Measurements from ENCODE around the gene DYNC2I2. TPM values are rescaled to one million over a fixed set of nuclear protein-coding genes. Genes with fewer than 3 reads are reported as not detected.

Gene DYNC2I2
- total and polyA plus RNA-seq, 10 of the 15 experiments (the other 5 are each of a cell fraction or from before 2014, with no cell fraction given), result 0.89 to 118 (median 47.9) TPM

- intact Hi-C loops (cut with micrococcal nuclease; ENCODE audit: unreplicated experiment) (no loop called here), in situ Hi-C loops (cut with MboI) (no loop called here)
- Histone ChIP-seq H3K4me2 (ENCODE audit: control insufficient read depth, insufficient read depth) (no peak overlapping the region), H3K27me3 (replicated peaks in 1 of 2; ENCODE audit: control insufficient read depth in 2 of 2, insufficient read depth in 2 of 2, low read length in 1 of 2) (no peaks in the 10 kb centered on the region), H3K9ac (ENCODE audit: control insufficient read depth, insufficient read depth, low read length) (no peak overlapping the region), H3K79me2 (ENCODE audit: control insufficient read depth, insufficient read depth, low read length) (no peaks in the 10 kb centered on the region), H2AFZ (ENCODE audit: control insufficient read depth, low read depth, low read length) (no peak overlapping the region), H3K27ac (ENCODE audit: control insufficient read depth, insufficient read depth) (no peak overlapping the region), H3K9me3 (replicated peaks; ENCODE audit: control insufficient read depth, insufficient read depth, low read length) (no peaks in the 10 kb centered on the region), H3K4me3 (no peak overlapping the region), H4K20me1 (ENCODE audit: control insufficient read depth, insufficient read depth) (no peaks in the 10 kb centered on the region), H3K36me3 (ENCODE audit: control insufficient read depth in 2 of 2, insufficient read depth in 2 of 2, low read length in 1 of 2) (no peaks in the 10 kb centered on the region), H3K4me1 (ENCODE audit: control insufficient read depth, insufficient read depth, low read length) (peaks cover 3% of the 10 kb centered on the region; the same call in 1 of the 2 replicates)
- no peak for TF ChIP-seq STAT1 (conservative IDR thresholded peaks at IDR 0.05)
- no peak for TF ChIP-seq ZNF24 (IDR thresholded peaks at IDR 0.05)
- TF ChIP-seq ATF3 (IDR thresholded peaks at IDR 0.05; ENCODE audit: borderline replicate concordance, extremely low read depth, low read depth, low read length), result no peak
- no peak for TF ChIP-seq KAT2A (conservative IDR thresholded peaks at IDR 0.05; ENCODE audit: control insufficient read depth, low read depth, low read length)
- no peak for TF ChIP-seq BHLHE40 (IDR thresholded peaks at IDR 0.05; ENCODE audit: borderline replicate concordance in 1 of 2, low read depth in 2 of 2, low read length in 1 of 2)
- no peak for TF ChIP-seq RELB (IDR thresholded peaks at IDR 0.05; ENCODE audit: low read depth)
- TF ChIP-seq TCF3 (IDR thresholded peaks at IDR 0.05; ENCODE audit: borderline replicate concordance, insufficient read depth, low read depth, low read length), result no peak
- no peak for TF ChIP-seq CEBPZ (IDR thresholded peaks at IDR 0.05; ENCODE audit: low read depth, low read length)
- no peak for TF ChIP-seq MTA2 (IDR thresholded peaks at IDR 0.05; ENCODE audit: low read depth)
- TF ChIP-seq CHD4 (IDR thresholded peaks at IDR 0.05), result no peak
- TF ChIP-seq ZBTB33 (IDR thresholded peaks at IDR 0.05), result no peak
- TF ChIP-seq HCFC1 (IDR thresholded peaks at IDR 0.05; ENCODE audit: low read length), result no peak
- TF ChIP-seq PML (IDR thresholded peaks at IDR 0.05; ENCODE audit: low read length), result no peak
- TF ChIP-seq MYB (IDR thresholded peaks at IDR 0.05; ENCODE audit: borderline replicate concordance, low read depth, low read length), result no peak
- TF ChIP-seq ESRRA (IDR thresholded peaks at IDR 0.05; ENCODE audit: low read length), result no peak
- TF ChIP-seq STAT3 (IDR thresholded peaks at IDR 0.05; ENCODE audit: low read depth, low read length), result no peak
- POLR2A ChIA-PET, result interaction anchor here (0.6 to 1.8 kb wide), 4 partner anchors 8 to 47 kb away, joined by 3 to 6 read pairs (median 4); no protein-coding TSS in a partner anchor
- DNase-seq (ENCODE audit: low read depth, low spot score), result no peak
- BruUV-seq (replicated peaks), result no TSS peak
- 87% methylated on average over 36 of the region's 36 CpGs for WGBS (ENCODE audit: insufficient coverage, insufficient replicate concordance, low lambda C conversion rate, missing lambda C conversion rate)
- FAIRE-seq, result no peak
- no peak for ATAC-seq
- CTCF ChIA-PET, result no interaction called here
- RAD21 ChIA-PET (ENCODE audit: unreplicated experiment), result no interaction called here
- SMC1A ChIA-PET (ENCODE audit: uncharacterized antibody, unreplicated experiment), result no interaction called here
These were observed 48.7 kb upstream of the DYNC2I2 start for GRCh38 chr9:128705051-128705965.

Data from GM12878 (cell line).